ENCODE results near the gene PCDHB9. TPM values are rescaled to one million over a fixed set of nuclear protein-coding genes. Genes with fewer than 3 reads are reported as not detected.
A peak's percentile ranks its signal among the peaks of the same experiment; 100 is the strongest.
"Not testable (repeated sequence)": the region's sequence is repeated elsewhere in the genome, so short reads cannot be mapped to it uniquely, and the experiment has no call there.

PCDHB9 gene
- total and polyA plus RNA-seq, 7 donors: 0.09 to 0.58 (median 0.15) TPM; not detected in 1

- Histone ChIP-seq H3K36me3 (ENCODE audit: insufficient read depth in 1 of 2, low read depth in 1 of 2) (no peaks in the 10 kb centered on the region), H3K27ac (no peak overlapping the region), H3K9me3 (peaks cover 2% of the 10 kb centered on the region), H3K27me3 (ENCODE audit: insufficient read depth in 3 of 3, low read length in 2 of 3) (peaks cover 0 to 55% (median 7%) of the 10 kb centered on the region in 3 donors), H3K4me1 (no peaks in the 10 kb centered on the region), H3K4me3 (no peak overlapping the region)
- ATAC-seq (no peak), DNase-seq (no peak)
- TF ChIP-seq CTCF (IDR thresholded peaks at IDR 0.05): no peak
- WGBS, 3 donors: 60 to 75% (median 65%) methylated on average over 1 of the region's 1 CpG
- intact Hi-C loops (cut with DNase I): loop anchor here in 1 of 2 donors (5.0 kb wide), 1 partner anchor 1154 kb away; no protein-coding TSS in a partner anchor
These were observed 11.0 kb upstream of the PCDHB9 start for GRCh38 chr5:141175933-141176332.

GRCh38 chr5:141177577-141178191 is 9.3 kb upstream of the PCDHB9 start, which contains the start of gene PCDHB8:
Gene PCDHB8, plus strand, starts transcription at chr5:141177790. Its CDS starts 245 bp downstream, at chr5:141178035.
- WGBS, 3 donors: 24 to 27% (median 25%) methylated on average over 12 to 14 of the region's 18 CpGs
- not testable (repeated sequence) for H3K4me3 ChIP-seq; H3K4me1 ChIP-seq; ATAC-seq; H3K36me3 ChIP-seq (ENCODE audit: insufficient read depth in 1 of 2, low read depth in 1 of 2); H3K27ac ChIP-seq; DNase-seq
- Histone ChIP-seq H3K9me3 (peaks cover 12% of the 10 kb centered on the region), H3K27me3 (ENCODE audit: insufficient read depth in 3 of 3, low read length in 2 of 3) (peaks cover 0 to 61% (median 6%) of the 10 kb centered on the region in 3 donors)
- intact Hi-C loops (cut with DNase I): loop anchor here in 1 of 2 donors (5.0 kb wide), 1 partner anchor 1155 kb away; no protein-coding TSS in a partner anchor

- not testable (repeated sequence) for DNase-seq; H3K4me1 ChIP-seq; H3K36me3 ChIP-seq (ENCODE audit: insufficient read depth in 1 of 2, low read depth in 1 of 2); H3K4me3 ChIP-seq; ATAC-seq; H3K27ac ChIP-seq
- H3K9me3 ChIP-seq: peaks cover 15% of the 10 kb centered on the region
- 35 to 43% (median 40%) methylated on average over 18 to 35 of the region's 39 CpGs for WGBS, 3 donors
- peaks cover 0 to 66% (median 7%) of the 10 kb centered on the region in 3 donors for H3K27me3 ChIP-seq (ENCODE audit: insufficient read depth in 3 of 3, low read length in 2 of 3)
- intact Hi-C loops (cut with DNase I): loop anchor here in 1 of 2 donors (5.0 kb wide), 1 partner anchor 1157 kb away; no protein-coding TSS in a partner anchor
These were observed 7.6 kb upstream of the PCDHB9 start for GRCh38 chr5:141179371-141179770.

- H3K27ac ChIP-seq; H3K4me3 ChIP-seq; ATAC-seq; DNase-seq; H3K36me3 ChIP-seq (ENCODE audit: insufficient read depth in 1 of 2, low read depth in 1 of 2); H3K4me1 ChIP-seq: not testable (repeated sequence)
- intact Hi-C loops (cut with DNase I): loop anchor here in 1 of 2 donors (5.0 kb wide), 1 partner anchor 1158 kb away; no protein-coding TSS in a partner anchor
- Histone ChIP-seq H3K9me3 (peaks cover 13% of the 10 kb centered on the region), H3K27me3 (ENCODE audit: insufficient read depth in 3 of 3, low read length in 2 of 3) (peaks cover 0 to 67% (median 6%) of the 10 kb centered on the region in 3 donors)
- WGBS, 3 donors: 15 to 44% (median 37%) methylated on average over 16 to 32 of the region's 32 CpGs
These were observed 7.1 kb upstream of the PCDHB9 start for GRCh38 chr5:141179876-141180275.

- WGBS, 3 donors: 26 to 65% (median 50%) methylated on average over 1 of the region's 1 CpG
- Histone ChIP-seq H3K4me1 (no peaks in the 10 kb centered on the region), H3K9me3 (peaks cover 13% of the 10 kb centered on the region), H3K4me3 (no peak overlapping the region), H3K27ac (no peak overlapping the region), H3K27me3 (ENCODE audit: insufficient read depth in 3 of 3, low read length in 2 of 3) (peaks cover 0 to 63% (median 5%) of the 10 kb centered on the region in 3 donors), H3K36me3 (ENCODE audit: insufficient read depth in 1 of 2, low read depth in 1 of 2) (no peaks in the 10 kb centered on the region)
- intact Hi-C loops (cut with DNase I): no loop called here
- no peak for TF ChIP-seq CTCF (IDR thresholded peaks at IDR 0.05)
- no peak for ATAC-seq
- DNase-seq: no peak
These were observed 6.6 kb upstream of the PCDHB9 start for GRCh38 chr5:141180313-141180712.

- WGBS, 3 donors: 6 to 11% (median 10%) methylated on average over 13 of the region's 13 CpGs
- peak in 1 of 2 donors; percentile 29 for DNase-seq
- Histone ChIP-seq H3K27ac (no peak within 1 kb of the TSS), H3K4me1 (no peaks in the 10 kb centered on the region), H3K36me3 (ENCODE audit: insufficient read depth in 1 of 2, low read depth in 1 of 2) (no peaks in the 10 kb centered on the region), H3K4me3 (peak within 1 kb of the TSS; percentile 43), H3K9me3 (peaks cover 19% of the 10 kb centered on the region), H3K27me3 (ENCODE audit: insufficient read depth in 3 of 3, low read length in 2 of 3) (peaks cover 0 to 49% (median 5%) of the 10 kb centered on the region in 3 donors)
- TF ChIP-seq CTCF (IDR thresholded peaks at IDR 0.05): peak; percentile 23
- intact Hi-C loops (cut with DNase I): no loop called here
- no peak for ATAC-seq
These were observed 4.7 kb upstream of the PCDHB9 start, which contains the start of gene PCDHB16 for GRCh38 chr5:141182248-141182647. Gene PCDHB16, plus strand, starts transcription at chr5:141182387. Its CDS starts 173 bp downstream, at chr5:141182560.

- H3K4me1 ChIP-seq; DNase-seq; intact Hi-C loops (cut with DNase I); ATAC-seq; H3K36me3 ChIP-seq (ENCODE audit: insufficient read depth in 1 of 2, low read depth in 1 of 2); H3K4me3 ChIP-seq; H3K27ac ChIP-seq: not testable (repeated sequence)
- H3K27me3 ChIP-seq (ENCODE audit: insufficient read depth in 3 of 3, low read length in 2 of 3): peaks cover 0 to 41% (median 5%) of the 10 kb centered on the region in 3 donors
- peaks cover 19% of the 10 kb centered on the region for H3K9me3 ChIP-seq
- 34 to 35% (median 34%) methylated on average over 17 to 50 of the region's 69 CpGs for WGBS, 3 donors
These were observed 2.7 kb upstream of the PCDHB9 start for GRCh38 chr5:141184117-141184855.

GRCh38 chr5:141188682-141189081 is 1.7 kb downstream of the PCDHB9 start:
- intact Hi-C loops (cut with DNase I); H3K27ac ChIP-seq; DNase-seq; H3K36me3 ChIP-seq (ENCODE audit: insufficient read depth in 1 of 2, low read depth in 1 of 2); H3K4me1 ChIP-seq; ATAC-seq; H3K4me3 ChIP-seq: not testable (repeated sequence)
- peaks cover 0 to 20% (median 7%) of the 10 kb centered on the region in 3 donors for H3K27me3 ChIP-seq (ENCODE audit: insufficient read depth in 3 of 3, low read length in 2 of 3)
- 28 to 35% (median 30%) methylated on average over 27 to 32 of the region's 37 CpGs for WGBS, 3 donors
- peaks cover 18% of the 10 kb centered on the region for H3K9me3 ChIP-seq

Measured in psoas muscle (tissue), 8 donors.